ENCODE results near the gene POLRMT. TPM values are rescaled to one million over a fixed set of nuclear protein-coding genes. Genes with fewer than 3 reads are reported as not detected.

POLRMT gene
- total and polyA plus RNA-seq, 4 donors, result 16.0 to 41.4 (median 35.1) TPM

DNA sequence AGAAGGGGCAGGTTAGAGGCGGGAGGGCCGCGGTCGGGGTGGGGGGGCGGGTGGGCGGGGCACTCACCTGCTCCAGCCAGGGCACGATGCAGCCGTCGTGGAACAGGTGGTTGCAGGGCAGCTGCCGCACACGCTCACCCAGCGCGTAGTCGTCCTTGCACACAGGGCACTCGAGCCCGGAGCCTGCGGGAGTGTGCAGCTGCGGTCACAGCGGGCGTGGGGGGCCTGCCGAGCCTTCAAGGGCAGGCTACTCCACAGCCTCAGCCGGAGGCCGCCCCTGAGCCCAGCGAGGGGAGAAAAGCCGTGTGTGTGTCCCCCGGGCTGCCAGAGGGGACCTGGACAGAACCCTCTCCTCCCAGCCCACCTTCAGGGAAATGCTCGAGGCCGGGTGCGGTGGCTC lies 15.0 kb upstream of the POLRMT start:
- TF ChIP-seq HNF4G (IDR thresholded peaks at IDR 0.05), result no peak
- TF ChIP-seq SP1 (IDR thresholded peaks at IDR 0.05), result no peak
- TF ChIP-seq CTCF (IDR thresholded peaks at IDR 0.05; ENCODE audit: low read depth, low read length, missing input control), result no peak
- TF ChIP-seq REST (IDR thresholded peaks at IDR 0.05), result no peak
- TF ChIP-seq RXRA (IDR thresholded peaks at IDR 0.05), result no peak
- no peak for TF ChIP-seq GABPA (IDR thresholded peaks at IDR 0.05 in 1 of 2, conservative IDR thresholded peaks at IDR 0.05 in 1 of 2)
- whole genome bisulfite sequencing, result 92% methylated on average over 29 of the region's 29 CpGs
- no peaks in the 10 kb centered on the region for H3K9me3 ChIP-seq (ENCODE audit: control insufficient read depth in 4 of 4, low read length in 3 of 4)
- no peak overlapping the region for H3K27ac ChIP-seq (ENCODE audit: low read depth in 1 of 2, low read length in 2 of 2)
- no peaks in the 10 kb centered on the region for H3K4me1 ChIP-seq (ENCODE audit: control insufficient read depth in 4 of 4, insufficient read depth in 4 of 4, low read length in 3 of 4)
- H3K36me3 ChIP-seq (ENCODE audit: control insufficient read depth in 4 of 4, insufficient read depth in 3 of 4, low read depth in 1 of 4, low read length in 3 of 4), result peaks cover 6 to 58% (median 28%) of the 10 kb centered on the region in 4 donors
- H3K4me3 ChIP-seq (ENCODE audit: low read depth in 1 of 3, low read length in 3 of 3), result no peak overlapping the region
- H3K9ac ChIP-seq (ENCODE audit: low read depth in 1 of 2, low read length in 2 of 2), result no peak overlapping the region
- no peak for DNase-seq (ENCODE audit: low spot score)
- no peaks in the 10 kb centered on the region for H3K27me3 ChIP-seq (ENCODE audit: control insufficient read depth in 4 of 4, insufficient read depth in 4 of 4, low read length in 3 of 4)

DNA sequence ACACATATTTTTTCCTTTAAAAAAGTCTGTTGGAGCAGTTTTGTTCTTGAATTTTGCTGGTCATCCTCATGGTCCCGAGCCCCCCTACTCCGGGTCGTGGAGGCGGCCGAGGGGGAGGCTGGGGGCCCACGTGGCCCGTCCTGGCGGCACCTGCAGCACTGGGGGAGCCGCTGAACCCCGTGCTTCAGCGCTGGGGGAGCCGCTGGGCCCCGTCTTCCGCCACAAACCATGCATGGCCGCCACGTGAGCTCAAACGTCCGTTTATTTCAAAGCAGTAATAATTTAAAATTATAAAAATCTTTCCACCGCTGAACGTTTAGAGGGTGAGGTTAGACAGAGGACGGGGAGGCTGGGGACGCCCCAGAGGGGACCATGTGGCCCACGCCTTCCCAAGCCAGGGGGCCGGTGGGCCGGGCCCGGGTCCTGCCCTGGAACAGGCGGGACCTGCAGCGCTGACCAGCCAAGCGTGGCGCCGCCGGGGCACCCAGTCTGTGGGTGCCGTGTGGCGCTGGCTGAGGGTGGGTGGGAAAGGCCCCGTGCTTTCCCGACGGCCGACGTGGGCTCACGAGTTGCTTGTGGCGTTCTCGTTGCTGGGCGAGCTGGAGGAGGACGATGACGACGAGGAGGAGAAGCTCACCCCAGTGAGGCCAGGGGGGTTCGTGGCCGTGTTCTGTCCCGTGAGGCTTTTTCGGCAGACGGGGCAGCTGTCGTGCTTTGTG lies 14.4 kb upstream of the POLRMT start:
- no peak for DNase-seq (ENCODE audit: low spot score)
- no peak overlapping the region for H3K9ac ChIP-seq (ENCODE audit: low read depth in 1 of 2, low read length in 2 of 2)
- H3K9me3 ChIP-seq (ENCODE audit: control insufficient read depth in 4 of 4, low read length in 3 of 4), result no peaks in the 10 kb centered on the region
- H3K27me3 ChIP-seq (ENCODE audit: control insufficient read depth in 4 of 4, insufficient read depth in 4 of 4, low read length in 3 of 4), result no peaks in the 10 kb centered on the region
- 96% methylated on average over 52 of the region's 52 CpGs for WGBS
- no peak overlapping the region for H3K4me3 ChIP-seq (ENCODE audit: low read depth in 1 of 3, low read length in 3 of 3)
- no peaks in the 10 kb centered on the region for H3K4me1 ChIP-seq (ENCODE audit: control insufficient read depth in 4 of 4, insufficient read depth in 4 of 4, low read length in 3 of 4)
- TF ChIP-seq FOXA2 (IDR thresholded peaks at IDR 0.05), result no peak
- TF ChIP-seq EGR1 (IDR thresholded peaks at IDR 0.05; ENCODE audit: low read depth in 2 of 2), result no peak
- TF ChIP-seq, protein P1, sequence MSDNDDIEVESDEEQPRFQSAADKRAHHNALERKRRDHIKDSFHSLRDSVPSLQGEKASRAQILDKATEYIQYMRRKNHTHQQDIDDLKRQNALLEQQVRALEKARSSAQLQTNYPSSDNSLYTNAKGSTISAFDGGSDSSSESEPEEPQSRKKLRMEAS (IDR thresholded peaks at IDR 0.05), result no peak
- TF ChIP-seq HNF4A (conservative IDR thresholded peaks at IDR 0.05), result no peak
- TF ChIP-seq FOXA1 (IDR thresholded peaks at IDR 0.05), result no peak
- TF ChIP-seq YY1 (IDR thresholded peaks at IDR 0.05), result no peak
- TF ChIP-seq NR2F2 (IDR thresholded peaks at IDR 0.05), result no peak
- no peak for TF ChIP-seq GABPA (IDR thresholded peaks at IDR 0.05 in 1 of 2, conservative IDR thresholded peaks at IDR 0.05 in 1 of 2)
- TF ChIP-seq TAF1 (conservative IDR thresholded peaks at IDR 0.05), result no peak
- H3K36me3 ChIP-seq (ENCODE audit: control insufficient read depth in 4 of 4, insufficient read depth in 3 of 4, low read depth in 1 of 4, low read length in 3 of 4), result peaks cover 6 to 56% (median 27%) of the 10 kb centered on the region in 4 donors
- H3K27ac ChIP-seq (ENCODE audit: low read depth in 1 of 2, low read length in 2 of 2), result no peak overlapping the region

All from liver (tissue), 9 donors.